Measurements from ENCODE around the gene B3GAT1. TPM values are rescaled to one million over a fixed set of nuclear protein-coding genes. Genes with fewer than 3 reads are reported as not detected.

Gene B3GAT1
- total RNA-seq, 1 experiment from 2014 or later = 34.3 TPM

DNA sequence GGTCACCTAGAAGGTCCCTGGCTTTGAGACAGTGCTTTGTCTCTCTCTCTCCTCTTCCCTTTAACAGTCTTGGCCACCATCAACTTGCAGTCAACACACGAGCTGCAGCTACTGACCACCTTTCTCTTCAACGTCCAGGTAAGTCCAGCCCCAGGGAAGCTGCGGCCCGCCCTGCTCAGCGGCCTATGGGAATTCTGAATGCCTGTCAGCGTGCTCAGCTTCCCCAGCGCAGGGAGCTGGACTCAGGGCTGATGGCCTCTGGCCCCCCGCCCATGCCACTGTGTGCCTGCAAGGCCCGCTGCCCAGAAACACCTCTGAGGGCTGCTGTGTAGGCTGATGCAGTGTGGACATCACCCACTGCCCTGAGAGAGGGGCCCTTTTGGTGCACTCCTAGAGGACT, 47.8 kb downstream of the B3GAT1 start:
- Mint-ChIP-seq H3K4me3 (no peak overlapping the region), H3K27ac (no peak overlapping the region), H3K9me3 (no peaks in the 10 kb centered on the region), H3K4me1 (peaks cover 7 to 8% of the 10 kb centered on the region in 2 experiments), H3K36me3 (ENCODE audit: insufficient read depth in 1 of 3, low read depth in 3 of 3) (no peaks in the 10 kb centered on the region), H3K27me3 (ENCODE audit: low read depth) (peaks cover 26% of the 10 kb centered on the region)
- H3K4me2 ChIP-seq (ENCODE audit: insufficient read depth, insufficient read length, low read length) = no peak overlapping the region
- H3K79me2 ChIP-seq (ENCODE audit: insufficient read depth, low read length) = no peaks in the 10 kb centered on the region
- DNase-seq = no peak
- no peaks in the 10 kb centered on the region for H3K9me3 ChIP-seq (ENCODE audit: control insufficient read depth, low read depth, low read length)
- H2AK5ac ChIP-seq (ENCODE audit: insufficient read length, low read length) = no peak overlapping the region
- H2AFZ ChIP-seq (ENCODE audit: low read length) = no peak overlapping the region
- no peak overlapping the region for H2BK12ac ChIP-seq (ENCODE audit: insufficient read length, low read depth, low read length)
- no CpG with 5 or more reads among the region's 9 CpGs for whole genome bisulfite sequencing (ENCODE audit: extremely low coverage, insufficient read length, low lambda C conversion rate)
- H3K27me3 ChIP-seq (ENCODE audit: insufficient read depth, low read length) = peaks cover 3% of the 10 kb centered on the region; the same call in 1 of the 2 replicates
- H3K23ac ChIP-seq (ENCODE audit: insufficient read length, low read depth, low read length) = no peak overlapping the region
- H4K5ac ChIP-seq (ENCODE audit: insufficient read length, low read depth, low read length) = no peak overlapping the region
- H4K8ac ChIP-seq (replicated peaks; ENCODE audit: insufficient read length, low read depth, low read length) = no peak overlapping the region
- H4K20me1 ChIP-seq (ENCODE audit: control insufficient read depth, insufficient read depth, insufficient read length) = no peaks in the 10 kb centered on the region
- H2BK20ac ChIP-seq (ENCODE audit: low read depth, low read length, poor library complexity, severe bottlenecking) = no peak overlapping the region
- no peak overlapping the region for H3K9ac ChIP-seq (ENCODE audit: extremely low read depth, insufficient read length, low read length)
- no peaks in the 10 kb centered on the region for H3K23me2 ChIP-seq (ENCODE audit: insufficient read length, low read depth, low read length, poor library complexity, severe bottlenecking)
- H2BK120ac ChIP-seq (ENCODE audit: low read depth, low read length, poor library complexity, severe bottlenecking) = no peak overlapping the region
- H3K56ac ChIP-seq (ENCODE audit: insufficient read length, low read depth, low read length) = no peak overlapping the region
- H3K4ac ChIP-seq (ENCODE audit: low read depth, low read length) = no peak overlapping the region
- H3K27ac ChIP-seq (ENCODE audit: insufficient read length, low read depth, low read length) = no peak overlapping the region
- H2BK5ac ChIP-seq (ENCODE audit: insufficient read length, low read length) = no peak overlapping the region
- no peak overlapping the region for H4K91ac ChIP-seq (ENCODE audit: insufficient read length, low read depth, low read length)
- H3K14ac ChIP-seq (ENCODE audit: insufficient read depth, low read length) = no peak overlapping the region
- H3K18ac ChIP-seq (ENCODE audit: insufficient read length, low read depth, low read length) = no peak overlapping the region
- no peaks in the 10 kb centered on the region for H3K4me1 ChIP-seq (ENCODE audit: insufficient read depth, low read length)
- no peak overlapping the region for H3T11ph ChIP-seq (ENCODE audit: low read length)
- no peak overlapping the region for H2BK15ac ChIP-seq (ENCODE audit: low read depth, low read length)
- TF ChIP-seq, protein P1, sequence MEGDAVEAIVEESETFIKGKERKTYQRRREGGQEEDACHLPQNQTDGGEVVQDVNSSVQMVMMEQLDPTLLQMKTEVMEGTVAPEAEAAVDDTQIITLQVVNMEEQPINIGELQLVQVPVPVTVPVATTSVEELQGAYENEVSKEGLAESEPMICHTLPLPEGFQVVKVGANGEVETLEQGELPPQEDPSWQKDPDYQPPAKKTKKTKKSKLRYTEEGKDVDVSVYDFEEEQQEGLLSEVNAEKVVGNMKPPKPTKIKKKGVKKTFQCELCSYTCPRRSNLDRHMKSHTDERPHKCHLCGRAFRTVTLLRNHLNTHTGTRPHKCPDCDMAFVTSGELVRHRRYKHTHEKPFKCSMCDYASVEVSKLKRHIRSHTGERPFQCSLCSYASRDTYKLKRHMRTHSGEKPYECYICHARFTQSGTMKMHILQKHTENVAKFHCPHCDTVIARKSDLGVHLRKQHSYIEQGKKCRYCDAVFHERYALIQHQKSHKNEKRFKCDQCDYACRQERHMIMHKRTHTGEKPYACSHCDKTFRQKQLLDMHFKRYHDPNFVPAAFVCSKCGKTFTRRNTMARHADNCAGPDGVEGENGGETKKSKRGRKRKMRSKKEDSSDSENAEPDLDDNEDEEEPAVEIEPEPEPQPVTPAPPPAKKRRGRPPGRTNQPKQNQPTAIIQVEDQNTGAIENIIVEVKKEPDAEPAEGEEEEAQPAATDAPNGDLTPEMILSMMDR (conservative IDR thresholded peaks at IDR 0.05) = no peak
- no peaks in the 10 kb centered on the region for H3K79me1 ChIP-seq (ENCODE audit: insufficient read depth, low read depth, low read length, poor library complexity, severe bottlenecking)
